ENCODE results near the gene LTBP3.

GRCh38 chr11:65537620-65538231, 20.4 kb downstream of the LTBP3 start:
- TF ChIP-seq MAX (IDR thresholded peaks at IDR 0.05; ENCODE audit: low read depth, low read length): no peak
- TF ChIP-seq, protein P1, sequence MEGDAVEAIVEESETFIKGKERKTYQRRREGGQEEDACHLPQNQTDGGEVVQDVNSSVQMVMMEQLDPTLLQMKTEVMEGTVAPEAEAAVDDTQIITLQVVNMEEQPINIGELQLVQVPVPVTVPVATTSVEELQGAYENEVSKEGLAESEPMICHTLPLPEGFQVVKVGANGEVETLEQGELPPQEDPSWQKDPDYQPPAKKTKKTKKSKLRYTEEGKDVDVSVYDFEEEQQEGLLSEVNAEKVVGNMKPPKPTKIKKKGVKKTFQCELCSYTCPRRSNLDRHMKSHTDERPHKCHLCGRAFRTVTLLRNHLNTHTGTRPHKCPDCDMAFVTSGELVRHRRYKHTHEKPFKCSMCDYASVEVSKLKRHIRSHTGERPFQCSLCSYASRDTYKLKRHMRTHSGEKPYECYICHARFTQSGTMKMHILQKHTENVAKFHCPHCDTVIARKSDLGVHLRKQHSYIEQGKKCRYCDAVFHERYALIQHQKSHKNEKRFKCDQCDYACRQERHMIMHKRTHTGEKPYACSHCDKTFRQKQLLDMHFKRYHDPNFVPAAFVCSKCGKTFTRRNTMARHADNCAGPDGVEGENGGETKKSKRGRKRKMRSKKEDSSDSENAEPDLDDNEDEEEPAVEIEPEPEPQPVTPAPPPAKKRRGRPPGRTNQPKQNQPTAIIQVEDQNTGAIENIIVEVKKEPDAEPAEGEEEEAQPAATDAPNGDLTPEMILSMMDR (IDR thresholded peaks at IDR 0.05; ENCODE audit: low read depth, low read length): no peak
- TF ChIP-seq POLR2A (IDR thresholded peaks at IDR 0.05; ENCODE audit: extremely low read depth, insufficient read length): no peak
